Fibroblast of lung (primary cell): ENCODE measurements around the gene PHLDB1.

Source experiments
- CTCF ChIP-seq, 2 donors: IDR thresholded peaks in 1 of 2; conservative IDR thresholded peaks in 1 of 2; 1 replicate in 1 of 2; 2 replicates in 1 of 2; pipeline ENCODE4 v1.5.1; 2011 to 2012; ENCODE audit warnings: low read length in 2 of 2, control low read depth in 1 of 2, inconsistent platforms in 1 of 2, low read depth in 1 of 2, mild to moderate bottlenecking in 1 of 2
- EZH2 ChIP-seq: IDR thresholded peaks from 2 replicates; pipeline ENCODE4 v1.5.1; 2012; ENCODE audit warnings: low read length, control low read depth, mild to moderate bottlenecking; ENCODE audit errors: missing control alignments

GRCh38 chr11:118655486-118656190, 48.2 kb downstream of the PHLDB1 start:
- TF ChIP-seq CTCF (conservative IDR thresholded peaks at IDR 0.05 in 1 of 2, IDR thresholded peaks at IDR 0.05 in 1 of 2; ENCODE audit: low read depth in 1 of 2, low read length in 2 of 2), result no peak
- TF ChIP-seq EZH2, result no peak
